ENCODE data around the gene SCD5.

The SCD5 gene

GRCh38 chr4:82624819-82625218 lies 173.8 kb downstream of the SCD5 start:
- DNase-seq, result no peak

DNA sequence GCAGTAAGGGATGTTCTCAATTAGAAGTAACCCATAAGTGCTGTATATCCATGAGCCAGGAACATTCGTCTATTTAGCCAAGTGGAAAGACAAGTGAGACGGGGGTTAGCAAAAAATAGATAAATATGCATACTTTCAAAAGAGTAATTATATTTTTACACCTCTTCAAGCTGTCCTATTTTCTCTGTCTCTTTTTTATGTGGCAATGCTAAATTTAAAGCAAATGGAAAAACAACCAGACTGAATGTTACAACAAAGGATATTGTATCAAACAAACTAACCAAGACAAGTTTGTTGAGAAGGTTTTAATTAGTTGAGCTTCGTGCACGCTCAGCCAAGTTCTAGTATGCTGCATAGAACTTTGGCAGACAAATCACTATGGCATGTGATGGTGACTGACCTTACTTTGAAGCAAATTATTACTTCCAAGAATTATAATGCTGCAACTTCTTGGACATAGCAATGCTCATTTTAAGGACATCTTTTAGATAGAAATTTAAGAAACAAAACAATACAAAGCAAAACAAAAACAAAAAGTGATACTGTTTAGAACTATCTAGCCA lies 175.4 kb downstream of the SCD5 start:
- no peak for DNase-seq

DNA sequence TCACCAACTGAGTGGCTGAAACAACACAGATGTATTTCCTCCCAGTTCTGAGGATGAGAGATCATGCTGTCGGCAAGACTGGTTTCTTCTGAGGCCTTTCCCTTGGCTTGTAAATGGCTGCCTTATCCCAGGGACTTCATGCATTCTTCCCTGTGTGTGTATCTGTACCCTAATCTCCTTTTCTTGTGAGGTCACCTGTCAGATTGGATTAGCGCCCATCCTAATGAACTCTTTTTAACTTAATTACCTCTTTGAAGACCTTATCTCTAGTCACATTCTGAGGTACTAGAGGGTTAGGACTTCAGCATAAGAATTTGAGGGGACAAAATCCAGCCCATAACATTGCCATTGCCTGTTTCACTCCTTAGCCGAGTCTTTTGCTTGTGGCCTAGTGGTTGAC lies 177.3 kb downstream of the SCD5 start:
- DNase-seq, result no peak

GRCh38 chr4:82620126-82620735 lies 178.4 kb downstream of the SCD5 start:
- no peak for DNase-seq

- no peak for DNase-seq
These were observed 180.4 kb downstream of the SCD5 start for GRCh38 chr4:82618103-82618720.

DNA sequence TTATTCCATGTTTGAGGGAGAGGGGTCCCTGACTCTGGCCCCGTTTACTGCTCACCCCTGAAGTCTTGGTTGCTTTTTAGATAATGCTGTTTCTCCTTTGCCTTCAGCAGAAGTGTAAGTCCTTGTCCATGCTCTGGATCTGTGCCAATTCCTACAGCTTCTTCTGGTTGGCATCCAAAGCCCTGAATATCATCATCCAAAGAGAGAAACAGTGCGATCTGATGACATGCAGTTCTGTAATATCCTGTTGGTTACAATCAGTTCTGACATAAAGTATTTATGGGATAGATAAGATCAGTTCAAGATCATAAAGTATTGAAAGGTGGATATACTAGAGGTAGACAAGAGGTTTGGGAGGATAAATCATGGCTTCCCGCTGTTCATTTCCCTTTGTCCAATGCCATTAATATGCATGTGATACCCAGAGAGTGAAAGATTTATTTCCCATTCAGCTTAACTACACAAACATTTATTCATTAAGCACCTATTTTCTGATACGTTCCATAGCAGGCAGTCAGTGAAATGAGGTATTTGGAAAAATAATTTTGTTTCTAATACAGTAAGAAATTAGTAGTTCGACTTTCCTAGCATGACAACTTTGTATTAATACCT lies 183.7 kb downstream of the SCD5 start:
- DNase-seq, result no peak

- no peak for DNase-seq
These were observed 185.5 kb downstream of the SCD5 start for GRCh38 chr4:82613121-82613520.

GRCh38 chr4:82611982-82612381 lies 186.6 kb downstream of the SCD5 start:
- DNase-seq, result no peak

- no peak for DNase-seq
These were observed 187.1 kb downstream of the SCD5 start for GRCh38 chr4:82611527-82611926.

DNA sequence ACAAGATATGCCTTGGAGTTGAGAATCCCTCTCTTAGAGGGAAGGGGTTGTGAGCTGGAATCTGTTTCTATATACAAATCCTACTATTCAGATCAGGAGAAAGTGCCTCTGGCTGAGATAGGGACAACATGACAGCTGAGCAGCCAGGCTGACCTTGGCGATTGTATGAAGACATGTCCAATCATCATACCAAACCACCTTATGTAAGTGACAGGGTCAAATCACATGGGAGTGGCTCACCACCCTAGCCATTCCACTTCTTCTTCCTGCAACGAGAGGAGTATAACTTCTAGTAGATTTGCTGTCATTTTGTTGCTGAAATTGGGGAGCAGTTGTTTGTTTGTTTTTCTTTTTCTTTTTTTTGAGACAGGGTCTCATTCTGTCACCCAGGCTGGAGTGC lies 188.6 kb downstream of the SCD5 start:
- DNase-seq, result no peak

GRCh38 chr4:82606622-82607021 lies 192.0 kb downstream of the SCD5 start:
- no peak for DNase-seq

- no peak for DNase-seq
These were observed 194.1 kb downstream of the SCD5 start for GRCh38 chr4:82604522-82604921.

- no peak for DNase-seq
These were observed 197.2 kb downstream of the SCD5 start for GRCh38 chr4:82601242-82602015.

- no peak for DNase-seq
These were observed 199.3 kb downstream of the SCD5 start for GRCh38 chr4:82599336-82599735.

- no peak for DNase-seq
These were observed 204.1 kb downstream of the SCD5 start for GRCh38 chr4:82594456-82594855.

- DNase-seq, result no peak
These were observed 205.2 kb downstream of the SCD5 start for GRCh38 chr4:82593411-82593810.

- DNase-seq, result no peak
These were observed 206.0 kb downstream of the SCD5 start for GRCh38 chr4:82592639-82593038.

GRCh38 chr4:82591592-82591991 lies 207.0 kb downstream of the SCD5 start:
- DNase-seq, result no peak

DNA sequence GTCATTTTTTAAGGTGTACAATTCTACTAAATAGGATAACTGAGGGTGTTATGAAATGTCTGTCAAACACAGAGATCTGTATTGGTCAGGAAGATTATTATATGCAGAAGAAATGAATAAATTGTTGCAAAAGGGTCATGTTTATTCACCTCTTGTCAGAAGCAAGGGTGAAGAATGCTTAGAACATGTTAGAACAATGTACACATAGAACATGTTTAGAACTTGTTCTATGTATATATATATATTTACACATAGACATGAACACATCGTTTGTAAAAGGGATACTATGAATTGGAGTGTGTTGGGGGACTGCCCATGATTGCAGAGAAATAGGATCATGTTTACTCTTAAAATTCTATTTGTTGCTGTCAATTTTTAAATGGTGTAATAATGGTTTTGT lies 208.8 kb downstream of the SCD5 start:
- no peak for DNase-seq

- no peak for DNase-seq
These were observed 209.8 kb downstream of the SCD5 start for GRCh38 chr4:82588771-82589270.

DNA sequence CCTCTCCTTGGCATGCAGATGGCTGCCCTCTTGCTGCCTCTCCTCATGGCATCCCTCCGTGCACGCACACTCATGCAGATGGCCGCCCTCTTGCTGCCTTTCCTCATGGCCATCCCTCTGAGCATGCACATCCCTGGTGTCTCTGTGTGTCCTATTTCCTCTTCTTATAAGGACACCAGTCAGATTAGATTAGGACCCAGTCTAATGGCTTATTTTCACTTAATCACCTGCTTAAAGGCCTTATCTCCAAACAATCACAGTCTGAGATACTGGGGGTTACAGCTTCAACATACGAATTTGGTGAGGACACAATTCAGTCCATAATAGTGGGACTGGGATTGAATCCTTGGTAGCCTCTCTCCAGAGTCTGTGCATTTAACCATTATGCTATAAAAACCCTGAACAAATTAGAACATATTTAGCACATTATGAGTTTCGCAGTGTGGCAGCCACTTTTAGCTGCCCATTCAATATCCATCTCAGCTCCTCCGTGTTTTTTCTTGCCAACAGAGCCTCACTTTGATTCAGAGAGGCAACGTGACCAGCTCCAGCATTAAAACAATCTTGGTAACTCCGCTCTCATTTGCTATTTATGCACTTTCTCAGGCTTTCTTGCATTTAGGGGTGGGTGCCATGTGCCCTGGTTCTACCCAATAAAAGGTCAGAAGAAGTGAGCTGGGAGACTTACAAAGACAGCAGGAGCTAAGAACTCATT lies 210.6 kb downstream of the SCD5 start:
- no peak for DNase-seq

- no peak for DNase-seq
These were observed 212.7 kb downstream of the SCD5 start for GRCh38 chr4:82585690-82586435.
